ENCODE measurements around the gene EMP1.

DNA sequence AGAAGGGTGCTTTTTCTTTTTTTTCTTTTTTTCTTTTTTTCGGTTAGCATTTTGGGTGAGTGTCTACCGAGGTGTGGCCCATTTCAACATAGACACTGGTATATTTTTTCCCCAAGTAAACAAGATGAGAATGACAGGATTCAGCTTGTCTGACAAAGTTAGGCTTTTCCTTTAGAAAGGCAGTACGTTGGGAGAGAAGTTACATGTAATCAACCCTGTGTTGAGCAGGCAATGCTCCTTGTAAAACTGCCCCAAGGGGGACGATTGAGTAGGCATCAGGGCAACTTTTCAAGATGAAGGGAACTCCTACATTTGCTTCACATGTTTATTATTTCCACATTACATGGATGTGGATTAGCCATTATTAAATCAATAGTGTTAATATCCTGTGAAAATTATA is 1.7 kb downstream of the EMP1 start:
- TF ChIP-seq, protein P1, sequence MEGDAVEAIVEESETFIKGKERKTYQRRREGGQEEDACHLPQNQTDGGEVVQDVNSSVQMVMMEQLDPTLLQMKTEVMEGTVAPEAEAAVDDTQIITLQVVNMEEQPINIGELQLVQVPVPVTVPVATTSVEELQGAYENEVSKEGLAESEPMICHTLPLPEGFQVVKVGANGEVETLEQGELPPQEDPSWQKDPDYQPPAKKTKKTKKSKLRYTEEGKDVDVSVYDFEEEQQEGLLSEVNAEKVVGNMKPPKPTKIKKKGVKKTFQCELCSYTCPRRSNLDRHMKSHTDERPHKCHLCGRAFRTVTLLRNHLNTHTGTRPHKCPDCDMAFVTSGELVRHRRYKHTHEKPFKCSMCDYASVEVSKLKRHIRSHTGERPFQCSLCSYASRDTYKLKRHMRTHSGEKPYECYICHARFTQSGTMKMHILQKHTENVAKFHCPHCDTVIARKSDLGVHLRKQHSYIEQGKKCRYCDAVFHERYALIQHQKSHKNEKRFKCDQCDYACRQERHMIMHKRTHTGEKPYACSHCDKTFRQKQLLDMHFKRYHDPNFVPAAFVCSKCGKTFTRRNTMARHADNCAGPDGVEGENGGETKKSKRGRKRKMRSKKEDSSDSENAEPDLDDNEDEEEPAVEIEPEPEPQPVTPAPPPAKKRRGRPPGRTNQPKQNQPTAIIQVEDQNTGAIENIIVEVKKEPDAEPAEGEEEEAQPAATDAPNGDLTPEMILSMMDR (IDR thresholded peaks at IDR 0.05) = no peak
- no peak for TF ChIP-seq POLR2A (IDR thresholded peaks at IDR 0.05)
- TF ChIP-seq EP300 (IDR thresholded peaks at IDR 0.05) = no peak

Data from ovary (tissue), 3 donors.